HG03439 (cell line): ENCODE measurements around the gene LRMDA.

ENCODE experiments used
- ATAC-seq: cut with Tn5 transposase; IDR thresholded peaks from one replicate; pipeline ENCODE4 v1.9.1; 2021; ENCODE audit warnings: mild to moderate bottlenecking, moderate library complexity; ENCODE audit not compliant: unreplicated experiment

The LRMDA gene

DNA sequence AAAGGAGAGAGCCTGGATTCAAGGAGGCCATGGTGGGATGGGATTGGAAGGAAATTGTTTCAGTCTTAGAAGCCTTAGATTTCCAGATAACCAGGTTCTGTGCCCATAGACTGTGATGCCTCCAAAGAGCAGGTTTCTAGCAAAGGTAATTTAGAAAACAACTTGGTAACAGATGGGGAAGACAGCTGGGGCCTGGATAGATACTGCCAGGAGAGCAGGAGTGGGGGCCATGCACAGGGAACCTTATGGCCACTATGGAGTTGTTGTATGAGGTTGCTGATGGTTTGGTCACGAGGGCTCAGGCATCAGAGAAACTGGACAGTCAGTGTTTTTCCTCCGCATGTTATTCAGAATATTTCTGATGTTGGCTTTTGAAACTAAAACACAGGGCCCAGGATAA, 901.9 kb downstream of the LRMDA start:
- ATAC-seq: no peak

DNA sequence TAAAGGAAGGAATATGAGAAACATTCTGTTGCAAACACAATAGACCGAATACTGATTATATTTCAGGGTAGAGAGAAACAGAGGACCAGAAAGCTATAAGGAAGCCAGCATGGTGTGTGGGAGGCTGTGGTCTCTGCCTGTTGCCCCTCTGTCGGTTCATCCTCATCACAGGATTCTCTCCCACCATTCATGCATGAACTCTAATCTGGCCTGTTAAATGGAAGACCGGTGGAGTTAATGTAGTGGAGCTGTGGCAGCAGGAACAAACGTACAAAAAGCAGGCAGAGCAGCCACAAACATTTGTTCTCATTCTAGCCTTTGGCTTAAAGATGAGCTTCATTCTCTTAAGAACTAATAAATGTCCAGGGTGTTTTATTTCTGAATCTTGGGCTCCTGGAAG, 902.4 kb downstream of the LRMDA start:
- ATAC-seq: no peak

- ATAC-seq: no peak
Observed at GRCh38 chr10:76334255-76334654, 902.8 kb downstream of the LRMDA start.

GRCh38 chr10:76336213-76336963, 905.0 kb downstream of the LRMDA start:
- ATAC-seq: no peak

GRCh38 chr10:76337641-76338040, 906.2 kb downstream of the LRMDA start:
- no peak for ATAC-seq

- no peak for ATAC-seq
Observed at GRCh38 chr10:76338187-76338586, 906.8 kb downstream of the LRMDA start.

DNA sequence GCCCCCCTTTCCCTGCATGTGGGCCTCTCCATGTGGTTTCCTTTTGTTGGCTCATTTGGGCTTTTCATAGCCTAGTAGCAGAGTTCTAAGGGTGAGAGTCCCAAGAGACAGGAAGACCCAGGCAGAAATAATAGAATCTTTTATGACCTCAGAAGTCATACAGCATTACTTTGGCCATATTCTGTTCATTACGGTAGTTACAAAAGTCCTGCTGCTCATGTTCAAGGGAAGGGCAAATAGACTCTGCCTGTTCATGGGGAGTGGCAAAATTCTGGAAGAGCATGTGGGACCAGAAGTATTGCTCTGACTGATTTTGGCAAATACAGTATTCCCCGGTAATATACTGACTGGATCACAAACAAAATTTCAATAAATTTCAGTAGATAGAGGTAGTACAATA, 910.3 kb downstream of the LRMDA start:
- no peak for ATAC-seq

DNA sequence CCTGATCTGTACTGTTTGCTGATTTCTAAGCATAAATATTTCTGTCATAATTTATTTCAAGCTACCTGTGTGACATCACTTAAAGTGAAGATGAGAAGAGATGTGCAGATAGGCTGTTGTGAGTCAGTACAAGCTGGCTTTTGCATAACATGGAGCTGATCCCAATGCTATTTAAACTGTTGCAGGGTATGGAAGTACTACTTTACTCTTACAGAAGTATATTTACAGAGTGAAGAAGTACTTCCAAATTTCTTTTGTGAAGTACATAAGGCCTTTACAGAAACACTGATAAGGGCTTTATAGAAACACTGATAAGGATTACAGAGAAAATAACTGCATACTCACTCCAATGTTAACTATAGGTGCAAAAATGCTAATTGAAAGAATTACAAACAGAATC, 911.6 kb downstream of the LRMDA start:
- no peak for ATAC-seq

GRCh38 chr10:76347832-76348231, 916.4 kb downstream of the LRMDA start:
- ATAC-seq: no peak

GRCh38 chr10:76350583-76350982, 919.2 kb downstream of the LRMDA start:
- no peak for ATAC-seq

DNA sequence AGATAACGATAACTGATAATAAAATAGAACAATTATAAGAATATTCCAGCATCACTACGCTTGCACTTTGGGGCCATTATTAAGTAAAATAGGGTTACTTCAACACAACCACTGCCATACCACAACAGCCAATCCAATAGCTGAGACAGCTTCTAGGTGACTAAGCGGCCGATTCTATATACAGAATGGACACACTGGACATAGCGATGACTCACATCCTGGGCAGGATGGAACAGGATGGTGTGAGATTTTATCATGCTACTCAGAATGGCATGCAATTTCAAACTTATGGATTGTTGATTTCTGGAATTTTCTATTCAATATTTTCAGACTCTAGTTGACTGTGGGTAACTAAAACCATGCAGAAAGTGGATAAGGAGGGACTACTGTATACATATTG, 920.9 kb downstream of the LRMDA start:
- no peak for ATAC-seq

- ATAC-seq: no peak
Observed at GRCh38 chr10:76353237-76353851, 921.9 kb downstream of the LRMDA start.

- ATAC-seq: no peak
Observed at GRCh38 chr10:76354212-76354738, 922.9 kb downstream of the LRMDA start.

DNA sequence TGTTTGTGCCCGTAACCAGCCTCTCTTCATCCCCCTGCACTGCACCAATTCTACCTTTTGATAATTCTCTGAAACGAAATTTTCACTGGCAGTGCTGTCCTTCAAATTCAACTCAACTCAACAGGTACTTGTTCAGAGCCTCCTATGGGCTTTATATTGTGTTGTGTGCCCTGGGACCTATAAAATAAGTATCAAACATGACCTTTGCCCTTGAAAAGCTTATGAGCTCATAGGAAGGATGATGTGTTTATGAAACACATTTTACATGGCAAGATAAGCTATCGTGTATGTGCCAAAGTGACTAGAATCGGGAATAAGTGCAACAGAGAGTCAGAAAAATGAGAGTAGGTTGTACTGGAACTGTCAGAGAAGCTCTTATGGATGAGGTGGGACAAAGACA, 923.5 kb downstream of the LRMDA start:
- no peak for ATAC-seq

GRCh38 chr10:76356557-76356956, 925.1 kb downstream of the LRMDA start:
- ATAC-seq: no peak

DNA sequence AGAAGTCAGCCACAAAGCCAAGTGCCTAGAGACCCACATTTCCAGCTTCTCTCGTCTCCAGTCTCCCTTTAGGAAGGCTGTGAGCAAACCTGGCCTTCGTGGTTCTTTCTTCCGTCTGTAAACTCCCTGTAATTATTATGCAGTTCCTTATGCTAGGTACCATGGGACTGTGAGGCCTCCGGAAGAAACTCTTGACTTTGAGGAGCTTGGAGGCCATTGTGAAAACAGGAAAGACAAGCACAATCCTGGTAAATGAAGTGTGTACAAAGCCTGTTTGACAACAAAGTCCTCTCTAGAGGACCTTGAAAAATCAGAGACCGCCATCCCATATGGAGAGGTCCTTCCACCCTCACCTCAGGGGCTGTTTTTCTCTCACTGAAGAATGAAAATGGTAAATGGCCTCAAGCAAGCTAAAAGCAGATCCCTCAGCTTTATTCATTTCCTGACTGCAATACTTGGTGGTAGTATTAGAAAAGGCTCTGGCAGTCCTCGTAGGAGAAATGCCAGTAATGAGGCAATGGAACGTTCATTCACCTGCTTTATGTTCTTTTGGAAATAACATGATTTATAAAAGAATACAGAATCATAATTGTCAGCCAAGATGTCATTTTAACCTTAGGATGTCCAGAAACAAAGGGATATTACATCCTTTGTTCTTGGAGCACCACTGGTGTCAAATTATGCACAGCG, 926.4 kb downstream of the LRMDA start:
- no peak for ATAC-seq

GRCh38 chr10:76358743-76359395, 927.4 kb downstream of the LRMDA start:
- no peak for ATAC-seq

- ATAC-seq: no peak
Observed at GRCh38 chr10:76375761-76376160, 944.3 kb downstream of the LRMDA start.

- no peak for ATAC-seq
Observed at GRCh38 chr10:76382381-76382851, 951.0 kb downstream of the LRMDA start.

DNA sequence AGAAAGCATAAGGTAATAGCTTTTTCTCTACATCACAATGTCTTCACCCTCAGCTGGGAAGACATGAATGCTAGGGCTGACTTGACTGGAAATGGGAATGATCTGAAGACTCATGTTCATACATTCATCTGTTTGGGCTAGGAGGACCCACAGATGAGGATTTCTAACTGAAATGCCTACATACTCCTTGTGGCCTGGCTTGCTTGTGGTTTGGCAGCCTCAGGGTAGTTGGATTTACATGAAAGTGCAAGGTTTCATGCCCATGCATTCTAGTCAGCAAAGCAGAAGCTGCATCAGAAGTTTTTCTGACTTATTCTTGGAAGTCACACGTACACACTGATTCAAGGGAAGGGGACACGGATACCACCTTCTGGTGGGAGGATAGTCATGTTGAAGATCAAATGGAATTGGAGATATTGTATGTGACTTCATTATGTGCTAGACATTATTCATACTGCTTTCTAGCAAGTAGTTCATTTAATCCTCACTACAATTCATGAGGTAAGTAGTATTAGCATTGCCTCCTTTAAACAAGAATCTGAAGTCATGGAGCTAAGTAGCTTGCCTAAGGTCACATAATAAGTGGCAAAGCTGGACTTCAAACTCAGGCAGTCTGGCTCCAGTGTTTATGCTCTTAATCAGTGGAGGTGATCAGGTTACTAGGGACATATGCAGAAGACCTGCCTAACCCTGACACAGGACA, 957.0 kb downstream of the LRMDA start:
- ATAC-seq: no peak
